SJSA1 (cell line): ENCODE data around the gene RBCK1. TPM values are rescaled to one million over a fixed set of nuclear protein-coding genes. Genes with fewer than 3 reads are reported as not detected.

Source experiments
- DNase-seq, 2 experiments: peaks; one replicate each; pipeline ENCODE4 v3.0.0-alpha.2; 2015 to 2020; ENCODE audit warnings: low spot score in 2 of 2, low read depth in 1 of 2
- H3K27ac ChIP-seq: fragments of 250-450 bp; sonication (Bioruptor Pico); 2 replicates; pipeline ENCODE4 v1.5.1; 2020; ENCODE audit warnings: mild to moderate bottlenecking, moderate library complexity
- H3K27me3 ChIP-seq: fragments of 250-450 bp; sonication (Bioruptor Pico); replicated peaks from 2 replicates; pipeline ENCODE4 v1.5.1; 2020; ENCODE audit warnings: mild to moderate bottlenecking, moderate library complexity
- H3K36me3 ChIP-seq: fragments of 250-450 bp; sonication (Bioruptor Pico); 2 replicates; pipeline ENCODE4 v1.5.1; 2020; ENCODE audit warnings: mild to moderate bottlenecking
- H3K4me1 ChIP-seq: fragments of 250-450 bp; sonication (Bioruptor Pico); replicated peaks from 2 replicates; pipeline ENCODE4 v1.6.1; 2021; ENCODE audit warnings: mild to moderate bottlenecking
- H3K4me3 ChIP-seq: fragments of 250-450 bp; sonication (Bioruptor Pico); 2 replicates; pipeline ENCODE4 v1.5.1; 2020; ENCODE audit warnings: mild to moderate bottlenecking
- H3K9me3 ChIP-seq: fragments of 250-450 bp; sonication (Bioruptor Pico); replicated peaks from 2 replicates; pipeline ENCODE4 v1.5.1; 2020; ENCODE audit warnings: mild to moderate bottlenecking
- total RNA-seq: library from RNA; depleted of rRNA; stranded (reverse); fragments of >200 nt; shearing (Covaris generic); gene quantifications from 2 replicates; pipeline ENCODE4 v1.2.3, GENCODE V29; 2014; rRNA removed

RBCK1 gene
- total RNA-seq, result 78.4 and 98.8 TPM in 2 replicates

GRCh38 chr20:407953-408842 is at the start of gene RBCK1:
Gene RBCK1, plus strand, starts transcription at chr20:408299. Its CDS starts 459 bp downstream, at chr20:408758.
- H3K4me1 ChIP-seq, result peaks cover 14% of the 10 kb centered on the region
- peak; percentile 90 to 96 for DNase-seq
- peak within 1 kb of the TSS; percentile 91 for H3K4me3 ChIP-seq
- H3K9me3 ChIP-seq, result no peaks in the 10 kb centered on the region
- H3K27ac ChIP-seq, result peak within 1 kb of the TSS; percentile 98
- no peaks in the 10 kb centered on the region for H3K27me3 ChIP-seq
- peaks cover 42% of the 10 kb centered on the region for H3K36me3 ChIP-seq

DNA sequence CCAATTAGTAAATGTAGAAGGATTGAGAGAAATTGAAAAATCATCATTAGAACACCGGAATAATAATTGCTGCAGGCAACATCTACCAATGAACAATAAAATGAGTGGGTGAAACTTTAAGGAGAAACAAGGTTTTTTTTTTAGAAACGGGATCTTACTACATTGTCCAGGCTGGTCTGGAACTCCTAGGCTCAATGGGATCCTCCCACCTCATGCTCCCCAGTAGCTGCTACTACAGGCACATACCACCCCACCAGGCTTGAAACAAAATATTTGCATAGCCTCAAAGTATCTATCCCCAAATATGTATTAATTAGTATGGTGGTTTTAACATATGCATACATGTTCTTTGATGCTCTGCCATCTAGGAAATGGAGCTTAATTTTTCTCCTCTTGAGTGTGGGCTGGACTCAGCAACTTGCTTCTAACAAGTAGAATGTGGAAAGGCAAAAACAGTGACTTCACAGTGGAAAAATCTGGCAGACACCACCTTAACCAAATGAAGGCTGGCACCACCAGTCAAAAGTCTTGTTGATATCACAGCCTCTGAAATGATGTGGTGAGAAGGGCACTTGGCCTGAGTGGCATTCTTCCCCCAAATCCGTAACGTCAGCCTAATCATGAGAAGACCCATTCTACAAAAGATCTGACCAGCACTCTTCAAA is 49.1 kb upstream of the RBCK1 start:
- no peaks in the 10 kb centered on the region for H3K4me1 ChIP-seq
- no peak overlapping the region for H3K27ac ChIP-seq
- H3K9me3 ChIP-seq, result no peaks in the 10 kb centered on the region
- H3K4me3 ChIP-seq, result no peak overlapping the region
- H3K36me3 ChIP-seq, result peaks cover 3% of the 10 kb centered on the region
- no peak for DNase-seq
- no peaks in the 10 kb centered on the region for H3K27me3 ChIP-seq

DNA sequence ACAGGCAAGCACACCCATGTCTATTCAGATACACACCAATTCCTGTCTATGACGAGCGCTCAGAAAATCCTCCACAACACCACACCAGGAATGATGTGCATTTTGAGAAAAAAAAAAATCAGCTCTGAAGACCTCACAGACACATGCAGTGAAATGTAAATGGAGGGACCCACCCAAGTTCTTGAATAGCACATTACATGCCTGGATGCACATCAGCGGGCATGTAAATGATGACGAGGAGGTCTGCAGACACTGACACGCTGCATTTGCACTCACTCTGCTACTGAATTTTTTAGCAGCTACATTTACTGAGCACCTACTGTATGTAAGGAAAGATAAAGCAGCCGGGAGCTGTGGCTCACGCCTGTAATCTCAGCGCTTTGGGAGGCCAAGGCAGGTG is 46.5 kb upstream of the RBCK1 start:
- Histone ChIP-seq H3K36me3 (no peaks in the 10 kb centered on the region), H3K9me3 (no peaks in the 10 kb centered on the region), H3K4me3 (no peak overlapping the region), H3K4me1 (no peaks in the 10 kb centered on the region), H3K27ac (no peak overlapping the region), H3K27me3 (no peaks in the 10 kb centered on the region)
- DNase-seq, result no peak

DNA sequence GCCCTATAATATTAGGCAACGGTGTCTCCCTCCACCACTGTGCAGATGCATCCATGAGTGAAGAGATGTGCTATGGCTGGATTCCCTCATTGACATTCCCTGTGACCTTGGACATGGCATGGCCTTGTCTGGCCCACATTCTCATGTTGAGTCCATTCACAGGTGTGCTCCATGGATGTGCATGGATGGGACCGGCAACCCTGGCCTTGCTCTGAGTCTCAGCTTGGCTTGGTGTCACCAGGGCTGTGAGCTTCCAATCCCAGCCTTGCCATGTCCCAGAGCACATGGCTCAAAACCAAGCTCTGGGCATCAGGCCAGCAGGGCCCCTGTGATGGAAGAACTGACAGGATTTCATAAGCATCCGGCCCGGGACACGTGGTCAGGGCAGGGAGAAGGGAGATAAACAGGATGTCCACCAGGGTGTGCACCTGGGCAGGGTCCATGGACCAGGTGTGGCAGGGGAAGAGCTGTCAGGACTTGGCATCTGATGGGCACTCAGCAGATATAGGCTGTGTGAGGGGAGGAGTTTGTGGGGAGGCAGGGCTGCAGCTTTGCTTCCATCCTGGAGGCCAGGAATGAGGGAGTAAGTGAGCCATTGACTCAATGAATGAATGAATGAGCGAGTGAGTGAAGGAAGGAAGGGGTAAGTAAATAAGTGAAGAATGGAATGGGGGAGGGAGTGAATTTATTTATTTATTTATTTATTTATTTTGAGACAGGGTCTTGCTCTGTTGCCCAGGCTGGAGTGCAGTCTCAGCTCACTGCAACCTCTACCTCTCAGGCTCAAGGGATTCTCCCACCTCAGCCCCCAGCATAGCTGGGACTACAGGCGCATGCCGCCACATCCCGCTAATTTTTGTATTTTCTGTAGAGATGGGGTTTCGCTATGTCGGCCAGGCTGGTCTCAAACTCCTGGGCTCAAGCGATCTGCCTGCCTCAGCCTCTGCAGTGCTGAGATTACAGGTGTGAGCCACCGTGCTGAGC is 45.5 kb upstream of the RBCK1 start:
- H3K4me1 ChIP-seq, result no peaks in the 10 kb centered on the region
- no peak overlapping the region for H3K27ac ChIP-seq
- H3K27me3 ChIP-seq, result no peaks in the 10 kb centered on the region
- peak; percentile 22 to 60 for DNase-seq
- no peaks in the 10 kb centered on the region for H3K36me3 ChIP-seq
- no peaks in the 10 kb centered on the region for H3K9me3 ChIP-seq
- H3K4me3 ChIP-seq, result no peak overlapping the region

GRCh38 chr20:363319-364078 is 44.6 kb upstream of the RBCK1 start:
- Histone ChIP-seq H3K4me1 (no peaks in the 10 kb centered on the region), H3K36me3 (no peaks in the 10 kb centered on the region), H3K27ac (no peak overlapping the region), H3K9me3 (no peaks in the 10 kb centered on the region), H3K4me3 (no peak overlapping the region), H3K27me3 (no peaks in the 10 kb centered on the region)
- no peak for DNase-seq

GRCh38 chr20:364905-365794 is 42.9 kb upstream of the RBCK1 start:
- Histone ChIP-seq H3K4me1 (no peaks in the 10 kb centered on the region), H3K27ac (no peak overlapping the region), H3K36me3 (no peaks in the 10 kb centered on the region), H3K9me3 (no peaks in the 10 kb centered on the region), H3K4me3 (no peak overlapping the region), H3K27me3 (no peaks in the 10 kb centered on the region)
- DNase-seq, result no peak

GRCh38 chr20:366041-366718 is 41.9 kb upstream of the RBCK1 start:
- H3K9me3 ChIP-seq, result no peaks in the 10 kb centered on the region
- DNase-seq, result no peak
- H3K27me3 ChIP-seq, result no peaks in the 10 kb centered on the region
- no peak overlapping the region for H3K4me3 ChIP-seq
- H3K27ac ChIP-seq, result no peak overlapping the region
- H3K36me3 ChIP-seq, result no peaks in the 10 kb centered on the region
- H3K4me1 ChIP-seq, result no peaks in the 10 kb centered on the region

- H3K27ac ChIP-seq, result no peak overlapping the region
- no peaks in the 10 kb centered on the region for H3K4me1 ChIP-seq
- no peak for DNase-seq
- H3K36me3 ChIP-seq, result no peaks in the 10 kb centered on the region
- H3K9me3 ChIP-seq, result no peaks in the 10 kb centered on the region
- no peaks in the 10 kb centered on the region for H3K27me3 ChIP-seq
- no peak overlapping the region for H3K4me3 ChIP-seq
Measured at GRCh38 chr20:366719-367485, 41.2 kb upstream of the RBCK1 start.

- H3K4me3 ChIP-seq, result no peak overlapping the region
- no peaks in the 10 kb centered on the region for H3K36me3 ChIP-seq
- H3K9me3 ChIP-seq, result no peaks in the 10 kb centered on the region
- DNase-seq, result no peak
- no peak overlapping the region for H3K27ac ChIP-seq
- H3K4me1 ChIP-seq, result no peaks in the 10 kb centered on the region
- no peaks in the 10 kb centered on the region for H3K27me3 ChIP-seq
Measured at GRCh38 chr20:367486-367887, 40.6 kb upstream of the RBCK1 start.

DNA sequence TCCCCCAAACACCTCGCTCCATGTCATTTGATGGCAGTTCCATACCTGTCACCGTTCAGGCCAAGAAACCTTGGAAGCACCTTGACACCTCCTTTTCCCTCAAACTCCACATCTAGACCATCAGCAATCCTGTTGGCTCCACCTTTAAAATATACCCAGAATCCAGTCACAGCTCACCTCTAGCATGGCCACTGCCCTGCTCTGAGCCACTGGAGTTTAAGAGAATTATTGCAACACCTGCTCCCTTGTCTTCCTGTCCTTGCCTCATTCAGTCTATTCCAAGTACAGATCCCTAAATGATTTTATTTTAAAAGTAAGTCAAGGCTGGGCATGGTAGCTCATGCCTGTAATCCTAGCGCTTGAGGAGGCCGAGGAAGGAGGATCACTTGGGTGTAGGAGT is 39.2 kb upstream of the RBCK1 start:
- peaks cover 10% of the 10 kb centered on the region for H3K4me1 ChIP-seq
- no peaks in the 10 kb centered on the region for H3K27me3 ChIP-seq

DNA sequence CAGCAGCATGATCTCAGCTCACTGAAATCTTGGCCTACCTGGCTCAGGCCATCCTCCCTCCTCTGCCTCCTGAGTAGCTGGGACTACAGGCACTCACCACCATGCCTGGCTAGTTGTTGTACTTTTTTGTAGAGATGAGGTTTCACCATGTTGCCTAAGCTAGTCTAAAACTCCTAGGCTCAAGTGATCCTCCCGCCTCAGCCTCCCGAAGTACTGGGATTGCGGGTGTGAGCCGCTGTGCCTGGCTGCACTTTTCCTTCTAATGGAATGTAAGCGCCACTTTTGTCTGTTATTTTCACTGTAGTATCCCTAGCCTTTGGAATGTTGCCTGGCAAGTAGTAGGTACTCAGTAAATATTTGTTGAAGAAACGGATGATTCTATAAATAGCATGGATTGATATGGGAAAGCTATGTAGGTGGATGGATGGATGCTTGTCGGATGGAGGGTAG is 37.9 kb upstream of the RBCK1 start:
- H3K36me3 ChIP-seq, result no peaks in the 10 kb centered on the region
- DNase-seq, result no peak
- H3K27ac ChIP-seq, result no peak overlapping the region
- no peaks in the 10 kb centered on the region for H3K9me3 ChIP-seq
- H3K4me3 ChIP-seq, result no peak overlapping the region
- H3K4me1 ChIP-seq, result peaks cover 10% of the 10 kb centered on the region
- no peaks in the 10 kb centered on the region for H3K27me3 ChIP-seq

More for the DNA sequence above, 39.2 kb upstream of the RBCK1 start:
- Histone ChIP-seq H3K4me3 (no peak overlapping the region), H3K9me3 (no peaks in the 10 kb centered on the region), H3K27ac (no peak overlapping the region), H3K36me3 (no peaks in the 10 kb centered on the region)
- no peak for DNase-seq
